ENCODE measurements around the gene TMEM181. TPM values are rescaled to one million over a fixed set of nuclear protein-coding genes. Genes with fewer than 3 reads are reported as not detected.

TMEM181 gene, protein sequence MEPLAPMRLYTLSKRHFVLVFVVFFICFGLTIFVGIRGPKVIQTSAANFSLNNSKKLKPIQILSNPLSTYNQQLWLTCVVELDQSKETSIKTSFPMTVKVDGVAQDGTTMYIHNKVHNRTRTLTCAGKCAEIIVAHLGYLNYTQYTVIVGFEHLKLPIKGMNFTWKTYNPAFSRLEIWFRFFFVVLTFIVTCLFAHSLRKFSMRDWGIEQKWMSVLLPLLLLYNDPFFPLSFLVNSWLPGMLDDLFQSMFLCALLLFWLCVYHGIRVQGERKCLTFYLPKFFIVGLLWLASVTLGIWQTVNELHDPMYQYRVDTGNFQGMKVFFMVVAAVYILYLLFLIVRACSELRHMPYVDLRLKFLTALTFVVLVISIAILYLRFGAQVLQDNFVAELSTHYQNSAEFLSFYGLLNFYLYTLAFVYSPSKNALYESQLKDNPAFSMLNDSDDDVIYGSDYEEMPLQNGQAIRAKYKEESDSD
- total RNA-seq = 57.4 and 59.8 TPM in 2 replicates

DNA sequence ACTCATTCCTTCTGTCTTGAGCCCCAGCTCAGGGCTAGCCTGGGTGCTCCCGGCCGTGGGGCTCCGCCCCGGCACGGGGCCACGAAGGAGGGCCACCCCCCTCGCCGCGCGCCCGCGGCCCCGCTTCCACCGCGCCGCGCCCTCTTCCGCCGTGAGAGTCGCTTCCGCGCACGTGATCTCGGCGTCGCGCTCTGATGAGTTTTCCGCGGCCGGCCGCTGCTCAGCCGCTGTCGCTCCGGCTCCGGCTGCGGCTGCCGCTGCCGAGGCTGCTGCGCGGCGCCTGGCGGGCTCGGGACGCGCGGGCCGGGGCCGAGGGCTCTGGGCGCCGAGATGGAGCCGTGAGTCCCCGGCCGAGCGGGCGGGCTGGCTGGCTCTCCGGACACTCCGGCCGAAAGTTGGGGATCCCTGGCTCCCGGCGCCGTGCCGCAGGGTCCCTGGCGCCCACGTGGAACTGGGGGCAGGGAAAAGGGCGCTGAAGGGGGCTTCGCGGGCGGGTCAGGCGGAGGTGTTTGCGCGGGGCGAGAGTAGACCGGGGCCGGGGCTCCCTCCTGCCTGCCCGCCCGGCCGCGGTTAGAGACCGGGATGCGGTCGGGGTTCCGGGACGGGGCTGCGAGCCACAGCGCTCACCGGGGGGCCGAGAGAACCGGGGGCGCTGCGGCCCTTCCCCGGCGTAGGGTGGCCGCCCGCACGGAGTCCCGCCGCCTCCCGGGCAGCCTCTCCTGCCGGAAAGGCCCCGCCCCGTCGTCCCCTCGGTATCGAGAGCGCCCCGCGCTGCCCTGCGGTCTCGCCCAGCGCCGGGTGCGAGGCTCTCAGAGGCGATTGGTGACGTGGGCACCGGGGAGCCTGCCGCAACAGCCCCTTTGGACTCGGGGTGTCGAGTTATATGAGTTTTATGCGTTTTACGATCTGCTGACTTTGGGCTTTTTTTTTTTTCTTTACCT lies at the start of gene TMEM181:
Gene TMEM181, plus strand, starts transcription at position 197 of the 941 bp plus-strand sequence. Its CDS starts 134 bp downstream, at position 331.

DNA sequence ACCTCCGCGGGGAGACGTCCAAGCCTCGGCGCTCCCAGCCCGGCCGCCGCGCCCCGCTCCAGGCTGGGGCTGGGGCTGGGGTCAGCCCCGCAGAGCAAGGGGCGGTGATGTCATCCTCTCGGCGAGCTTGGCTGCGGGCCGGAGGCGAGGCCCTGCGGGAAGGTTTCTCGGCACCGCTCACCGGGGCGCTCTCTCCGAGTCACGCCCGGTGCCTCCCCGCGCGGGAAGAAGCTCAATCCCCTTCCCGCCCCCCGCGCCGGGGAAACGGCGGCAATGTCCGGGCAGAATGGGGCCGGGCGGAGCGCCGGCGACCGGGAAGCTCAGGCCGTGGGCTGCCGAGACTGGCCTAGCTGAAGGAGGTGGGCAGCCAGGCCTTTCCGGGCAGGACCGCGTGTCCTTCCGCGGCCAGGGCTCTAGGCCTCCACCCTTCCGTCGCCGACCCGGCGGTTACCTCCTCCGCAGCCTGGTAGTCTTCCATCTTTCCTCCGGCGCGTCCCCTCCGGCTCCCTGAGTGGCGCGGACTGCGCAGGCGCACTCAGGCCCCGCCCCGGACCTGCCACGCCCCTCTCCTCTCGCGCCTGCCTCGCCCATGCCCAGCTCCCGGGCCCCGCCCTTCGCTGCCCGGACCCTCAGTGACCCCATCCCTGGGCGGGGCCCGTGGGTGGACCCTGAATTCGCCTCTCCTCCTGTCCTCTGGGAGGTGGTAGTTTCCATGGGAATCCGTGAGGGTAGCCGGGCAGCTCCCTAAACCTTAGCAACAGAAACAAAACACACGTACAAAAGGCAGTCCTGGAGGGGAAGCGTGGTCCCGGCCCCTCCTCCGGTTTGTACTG lies 84.6 kb downstream of the TMEM181 start, which contains the start of gene DYNLT1:
Gene DYNLT1, minus strand, starts transcription at position 513 of the 833 bp plus-strand sequence. Its CDS starts 35 bp downstream, at position 478.

DNA sequence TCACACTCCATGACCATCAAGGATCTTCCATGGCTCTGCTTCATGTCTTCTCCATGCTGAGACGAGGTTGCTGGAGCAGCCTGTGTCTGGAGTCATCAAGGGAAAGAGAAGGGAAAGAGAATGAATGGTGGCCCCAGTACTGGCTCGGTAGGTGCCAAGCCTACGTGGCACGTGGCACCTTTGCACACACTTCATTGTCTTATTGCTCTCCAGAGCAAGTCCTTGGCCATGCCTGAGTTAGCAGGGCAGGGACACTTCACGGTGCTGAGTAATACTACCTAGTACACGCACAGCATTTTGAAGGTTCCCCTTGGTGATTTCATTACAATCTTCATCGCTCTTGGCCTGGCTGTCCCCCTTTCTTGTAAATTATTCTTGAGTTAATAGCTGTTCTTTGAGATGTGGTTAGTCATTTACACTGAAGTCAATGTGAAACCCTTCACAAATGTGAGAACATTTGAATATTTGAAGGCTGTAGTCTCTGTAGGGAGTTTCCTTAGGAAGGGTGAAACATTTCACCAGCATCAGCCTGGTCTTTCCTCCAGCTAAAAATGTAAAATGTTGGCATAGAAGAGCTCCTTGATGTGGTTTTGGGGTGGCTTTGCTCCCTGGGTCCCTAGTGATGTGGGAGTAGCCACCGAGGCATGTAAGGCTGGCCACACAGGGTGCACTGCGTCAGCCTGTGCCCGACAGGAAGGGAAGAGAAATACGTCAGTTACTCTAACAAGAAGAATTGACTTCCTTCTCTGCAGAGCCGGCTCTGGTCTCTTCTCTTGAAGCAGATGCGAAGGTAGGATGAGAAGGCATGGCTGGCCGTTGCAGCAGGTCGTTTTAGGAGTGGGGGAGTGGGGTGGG lies 89.6 kb downstream of the TMEM181 start, which contains the start of gene SYTL3:
Gene SYTL3, plus strand, starts transcription at position 766 of the 855 bp plus-strand sequence. CDS start 13,215 bp downstream, outside the sequence.

Other genes starting within 250 kb of the TMEM181 start
- 82.9 and 88.3 TPM in 2 replicates for gene TULP4, start 247.6 kb upstream of the TMEM181 start, total RNA-seq
- 34.3 and 45.2 TPM in 2 replicates for gene DYNLT1, start 84.7 kb downstream of the TMEM181 start, total RNA-seq
- 1.8 and 2.0 TPM in 2 replicates for gene SYTL3, start 90.0 kb downstream of the TMEM181 start, total RNA-seq